ENCODE measurements around the gene KRT6A. TPM values are rescaled to one million over a fixed set of nuclear protein-coding genes. Genes with fewer than 3 reads are reported as not detected.

Gene KRT6A
- total and polyA plus RNA-seq, 2 donors (not counting 1 experiment from before 2014, with no cell fraction given), result not detected

DNA sequence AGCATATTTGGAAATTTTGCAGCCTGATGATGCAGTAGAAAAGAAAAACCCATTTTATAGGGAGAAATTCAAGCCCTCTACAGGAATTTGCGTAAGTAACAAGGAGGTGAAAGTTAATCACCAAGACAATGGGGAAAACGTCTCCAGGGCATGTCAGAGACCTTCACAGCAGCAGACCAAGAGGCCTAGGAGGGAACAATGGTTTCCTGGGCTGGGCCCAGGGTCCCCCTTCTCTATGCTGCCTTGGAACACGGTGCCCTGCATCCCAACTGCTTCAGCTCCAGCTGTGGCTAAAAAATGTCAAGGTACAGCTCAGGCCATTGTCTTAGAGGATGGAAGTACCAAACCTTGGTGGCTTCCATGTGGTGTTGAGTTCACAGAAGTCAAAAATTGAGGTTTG lies 13.0 kb downstream of the KRT6A start:
- no peak overlapping the region for H3K9ac ChIP-seq (ENCODE audit: low read length)
- H3K27me3 ChIP-seq (replicated peaks in 1 of 4; ENCODE audit: control extremely low read depth in 1 of 4, control insufficient read depth in 3 of 4, insufficient read depth in 4 of 4, low read length in 3 of 4), result no peaks in the 10 kb centered on the region
- ChIA-PET CTCF (interaction anchor here (1.7 kb wide), 1 partner anchor 20 kb away, joined by 3 read pairs; no protein-coding TSS in a partner anchor), POLR2A (no interaction called here)
- no peak overlapping the region for H3K4me3 ChIP-seq (ENCODE audit: control extremely low read depth in 1 of 5, extremely low read depth in 1 of 5, insufficient read depth in 1 of 5, low read depth in 2 of 5, low read length in 4 of 5)
- H3K4me1 Mint-ChIP-seq, result no peaks in the 10 kb centered on the region
- H3K36me3 ChIP-seq (replicated peaks in 1 of 2; ENCODE audit: control extremely low read depth in 1 of 2, control insufficient read depth in 1 of 2, extremely low read depth in 1 of 2, insufficient read depth in 2 of 2, low read length in 1 of 2), result no peaks in the 10 kb centered on the region
- H2AFZ ChIP-seq (ENCODE audit: insufficient read depth, low read depth, low read length, poor library complexity, severe bottlenecking), result no peak overlapping the region
- intact Hi-C loops (cut with micrococcal nuclease), result no loop called here
- peaks cover 1 to 6% (median 3%) of the 10 kb centered on the region in 3 donors for H3K9me3 ChIP-seq (ENCODE audit: control extremely low read depth in 1 of 3, control insufficient read depth in 2 of 3, insufficient read depth in 1 of 3, low read length in 2 of 3)
- no peak overlapping the region for H3K27ac ChIP-seq (ENCODE audit: low read length in 2 of 2)
- H3K79me2 ChIP-seq (ENCODE audit: control insufficient read depth, insufficient read depth, low read length), result no peaks in the 10 kb centered on the region
- 67% methylated on average over 3 of the region's 3 CpGs for whole genome bisulfite sequencing (ENCODE audit: insufficient coverage)
- no peak for TF ChIP-seq EZH2 (IDR thresholded peaks at IDR 0.05; ENCODE audit: borderline replicate concordance, insufficient read depth, low read depth, low read length, poor library complexity, severe bottlenecking)
- TF ChIP-seq, protein P1, sequence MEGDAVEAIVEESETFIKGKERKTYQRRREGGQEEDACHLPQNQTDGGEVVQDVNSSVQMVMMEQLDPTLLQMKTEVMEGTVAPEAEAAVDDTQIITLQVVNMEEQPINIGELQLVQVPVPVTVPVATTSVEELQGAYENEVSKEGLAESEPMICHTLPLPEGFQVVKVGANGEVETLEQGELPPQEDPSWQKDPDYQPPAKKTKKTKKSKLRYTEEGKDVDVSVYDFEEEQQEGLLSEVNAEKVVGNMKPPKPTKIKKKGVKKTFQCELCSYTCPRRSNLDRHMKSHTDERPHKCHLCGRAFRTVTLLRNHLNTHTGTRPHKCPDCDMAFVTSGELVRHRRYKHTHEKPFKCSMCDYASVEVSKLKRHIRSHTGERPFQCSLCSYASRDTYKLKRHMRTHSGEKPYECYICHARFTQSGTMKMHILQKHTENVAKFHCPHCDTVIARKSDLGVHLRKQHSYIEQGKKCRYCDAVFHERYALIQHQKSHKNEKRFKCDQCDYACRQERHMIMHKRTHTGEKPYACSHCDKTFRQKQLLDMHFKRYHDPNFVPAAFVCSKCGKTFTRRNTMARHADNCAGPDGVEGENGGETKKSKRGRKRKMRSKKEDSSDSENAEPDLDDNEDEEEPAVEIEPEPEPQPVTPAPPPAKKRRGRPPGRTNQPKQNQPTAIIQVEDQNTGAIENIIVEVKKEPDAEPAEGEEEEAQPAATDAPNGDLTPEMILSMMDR (IDR thresholded peaks at IDR 0.05), result no peak
- ATAC-seq (ENCODE audit: low read depth) (no peak), DNase-seq (no peak)
- H4K20me1 ChIP-seq (ENCODE audit: control insufficient read depth, insufficient read depth, low read length, poor library complexity, severe bottlenecking), result no peaks in the 10 kb centered on the region
- H3K27me3 Mint-ChIP-seq, result peaks cover 31% of the 10 kb centered on the region
- H3K4me2 ChIP-seq (replicated peaks; ENCODE audit: low read depth, low read length, poor library complexity, severe bottlenecking), result no peak overlapping the region
- H3K9me3 Mint-ChIP-seq (ENCODE audit: insufficient read depth), result peaks cover 22% of the 10 kb centered on the region
- no peaks in the 10 kb centered on the region for H3K4me1 ChIP-seq (ENCODE audit: control insufficient read depth in 2 of 2, insufficient read depth in 2 of 2, low read length in 2 of 2)
- no peak overlapping the region for H3K4me3 Mint-ChIP-seq
- H3K27ac Mint-ChIP-seq, result no peak overlapping the region

DNA sequence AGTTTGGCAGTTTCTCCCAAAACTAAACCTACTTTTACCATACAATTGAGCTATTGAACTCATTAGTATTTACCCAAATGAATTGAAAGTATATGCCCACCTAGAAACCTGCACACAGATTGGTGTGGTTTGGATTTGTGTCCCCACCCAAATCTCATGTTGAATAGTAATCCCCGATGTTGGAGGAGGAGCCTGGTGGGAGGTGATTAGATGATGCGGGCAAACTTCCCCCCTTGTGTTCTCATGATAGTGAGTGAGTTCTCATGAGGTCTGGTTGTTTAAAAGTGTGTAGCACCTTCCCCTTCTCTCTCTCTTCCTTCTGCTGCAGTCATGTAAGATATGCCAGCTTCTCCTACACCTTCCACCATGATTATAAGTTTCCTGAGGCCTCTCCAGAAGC lies 15.4 kb downstream of the KRT6A start:
- Mint-ChIP-seq H3K27me3 (peaks cover 24% of the 10 kb centered on the region), H3K4me1 (no peaks in the 10 kb centered on the region), H3K9me3 (ENCODE audit: insufficient read depth) (peaks cover 16% of the 10 kb centered on the region), H3K4me3 (no peak overlapping the region), H3K27ac (no peak overlapping the region)
- TF ChIP-seq, protein P1 (IDR thresholded peaks at IDR 0.05), result no peak
- TF ChIP-seq EZH2 (IDR thresholded peaks at IDR 0.05; ENCODE audit: borderline replicate concordance, insufficient read depth, low read depth, low read length, poor library complexity, severe bottlenecking), result no peak
- intact Hi-C loops (cut with micrococcal nuclease), result no loop called here
- H3K36me3 ChIP-seq (replicated peaks in 1 of 2; ENCODE audit: control extremely low read depth in 1 of 2, control insufficient read depth in 1 of 2, extremely low read depth in 1 of 2, insufficient read depth in 2 of 2, low read length in 1 of 2), result no peaks in the 10 kb centered on the region
- H3K4me2 ChIP-seq (replicated peaks; ENCODE audit: low read depth, low read length, poor library complexity, severe bottlenecking), result no peak overlapping the region
- no peak overlapping the region for H3K27ac ChIP-seq (ENCODE audit: low read length in 2 of 2)
- no peak overlapping the region for H3K4me3 ChIP-seq (ENCODE audit: control extremely low read depth in 1 of 5, extremely low read depth in 1 of 5, insufficient read depth in 1 of 5, low read depth in 2 of 5, low read length in 4 of 5)
- no peaks in the 10 kb centered on the region for H3K4me1 ChIP-seq (ENCODE audit: control insufficient read depth in 2 of 2, insufficient read depth in 2 of 2, low read length in 2 of 2)
- ChIA-PET POLR2A (no interaction called here), CTCF (no interaction called here)
- H3K9ac ChIP-seq (ENCODE audit: low read length), result no peak overlapping the region
- H3K9me3 ChIP-seq (ENCODE audit: control extremely low read depth in 1 of 3, control insufficient read depth in 2 of 3, insufficient read depth in 1 of 3, low read length in 2 of 3), result peaks cover 0 to 6% (median 1%) of the 10 kb centered on the region in 3 donors
- no CpG with 5 or more reads among the region's 2 CpGs for whole genome bisulfite sequencing (ENCODE audit: insufficient coverage)
- H2AFZ ChIP-seq (ENCODE audit: insufficient read depth, low read depth, low read length, poor library complexity, severe bottlenecking), result no peak overlapping the region
- no peak for ATAC-seq (ENCODE audit: low read depth)
- H4K20me1 ChIP-seq (ENCODE audit: control insufficient read depth, insufficient read depth, low read length, poor library complexity, severe bottlenecking), result no peaks in the 10 kb centered on the region
- DNase-seq, result no peak
- no peaks in the 10 kb centered on the region for H3K27me3 ChIP-seq (replicated peaks in 1 of 4; ENCODE audit: control extremely low read depth in 1 of 4, control insufficient read depth in 3 of 4, insufficient read depth in 4 of 4, low read length in 3 of 4)
- H3K79me2 ChIP-seq (ENCODE audit: control insufficient read depth, insufficient read depth, low read length), result no peaks in the 10 kb centered on the region

Measured in B cell (primary cell).